HG03439 (cell line): ENCODE results near the gene LIPJ.

Experiments
- ATAC-seq: cut with Tn5 transposase; IDR thresholded peaks from one replicate; pipeline ENCODE4 v1.9.1; 2021; ENCODE audit warnings: mild to moderate bottlenecking, moderate library complexity; ENCODE audit not compliant: unreplicated experiment

LIPJ gene

GRCh38 chr10:88586462-88586861, at the start of gene LIPJ:
Gene LIPJ (plus strand): TSS chr10:88586762. CDS start chr10:88590688, 3,926 bp downstream.
- no peak for ATAC-seq

GRCh38 chr10:88537322-88537721, 49.2 kb upstream of the LIPJ start:
- ATAC-seq = no peak

GRCh38 chr10:88538048-88538447, 48.5 kb upstream of the LIPJ start:
- ATAC-seq = no peak

GRCh38 chr10:88540351-88540750, 46.2 kb upstream of the LIPJ start:
- ATAC-seq = no peak

- ATAC-seq = no peak
Measured at GRCh38 chr10:88541116-88541626, 45.4 kb upstream of the LIPJ start.

- no peak for ATAC-seq
Measured at GRCh38 chr10:88542522-88542921, 44.0 kb upstream of the LIPJ start.

- ATAC-seq = no peak
Measured at GRCh38 chr10:88544140-88544870, 42.3 kb upstream of the LIPJ start.

- no peak for ATAC-seq
Measured at GRCh38 chr10:88545359-88545758, 41.2 kb upstream of the LIPJ start.

GRCh38 chr10:88546497-88546896, 40.1 kb upstream of the LIPJ start:
- ATAC-seq = no peak

- no peak for ATAC-seq
Measured at GRCh38 chr10:88551246-88551645, 35.3 kb upstream of the LIPJ start.

GRCh38 chr10:88553116-88553752, 33.3 kb upstream of the LIPJ start:
- ATAC-seq = peak; percentile 81

GRCh38 chr10:88555190-88555908, 31.2 kb upstream of the LIPJ start:
- ATAC-seq = no peak

- ATAC-seq = no peak
Measured at GRCh38 chr10:88557256-88557655, 29.3 kb upstream of the LIPJ start.

- no peak for ATAC-seq
Measured at GRCh38 chr10:88557658-88558057, 28.9 kb upstream of the LIPJ start.

- no peak for ATAC-seq
Measured at GRCh38 chr10:88562152-88562551, 24.4 kb upstream of the LIPJ start.

GRCh38 chr10:88565072-88565471, 21.5 kb upstream of the LIPJ start:
- no peak for ATAC-seq

GRCh38 chr10:88582411-88582805, 4.2 kb upstream of the LIPJ start:
- no peak for ATAC-seq

GRCh38 chr10:88582806-88583583, 3.6 kb upstream of the LIPJ start, which contains the start of gene RNLS:
Gene RNLS (minus strand): TSS chr10:88583318.
- ATAC-seq = peak; percentile 70

GRCh38 chr10:88583584-88583957, 3.0 kb upstream of the LIPJ start:
- ATAC-seq = no peak

- no peak for ATAC-seq
Measured at GRCh38 chr10:88592381-88592780, 5.8 kb downstream of the LIPJ start.

- ATAC-seq = no peak
Measured at GRCh38 chr10:88592906-88593305, 6.3 kb downstream of the LIPJ start.
